Measurements from ENCODE around the gene ZSCAN30.

- TF ChIP-seq RBAK (CRISPR knock-in tag; IDR thresholded peaks at IDR 0.05) (no peak), REXO4 (CRISPR knock-in tag; IDR thresholded peaks at IDR 0.05; ENCODE audit: borderline replicate concordance) (no peak), XBP1 (CRISPR knock-in tag; IDR thresholded peaks at IDR 0.05) (no peak), RFX5 (IDR thresholded peaks at IDR 0.05; ENCODE audit: low read depth, low read length) (no peak)
Measured at GRCh38 chr18:35215026-35215425, 75.0 kb downstream of the ZSCAN30 start.

All from HepG2 (cell line).